ENCODE data around the gene KRT14. TPM values are rescaled to one million over a fixed set of nuclear protein-coding genes. Genes with fewer than 3 reads are reported as not detected.
"Not testable (repeated sequence)": the region's sequence is repeated elsewhere in the genome, so short reads cannot be mapped to it uniquely, and the experiment has no call there.

The KRT14 gene
- total and polyA plus RNA-seq, 12 donors = 0.30 TPM; not detected in 11

DNA sequence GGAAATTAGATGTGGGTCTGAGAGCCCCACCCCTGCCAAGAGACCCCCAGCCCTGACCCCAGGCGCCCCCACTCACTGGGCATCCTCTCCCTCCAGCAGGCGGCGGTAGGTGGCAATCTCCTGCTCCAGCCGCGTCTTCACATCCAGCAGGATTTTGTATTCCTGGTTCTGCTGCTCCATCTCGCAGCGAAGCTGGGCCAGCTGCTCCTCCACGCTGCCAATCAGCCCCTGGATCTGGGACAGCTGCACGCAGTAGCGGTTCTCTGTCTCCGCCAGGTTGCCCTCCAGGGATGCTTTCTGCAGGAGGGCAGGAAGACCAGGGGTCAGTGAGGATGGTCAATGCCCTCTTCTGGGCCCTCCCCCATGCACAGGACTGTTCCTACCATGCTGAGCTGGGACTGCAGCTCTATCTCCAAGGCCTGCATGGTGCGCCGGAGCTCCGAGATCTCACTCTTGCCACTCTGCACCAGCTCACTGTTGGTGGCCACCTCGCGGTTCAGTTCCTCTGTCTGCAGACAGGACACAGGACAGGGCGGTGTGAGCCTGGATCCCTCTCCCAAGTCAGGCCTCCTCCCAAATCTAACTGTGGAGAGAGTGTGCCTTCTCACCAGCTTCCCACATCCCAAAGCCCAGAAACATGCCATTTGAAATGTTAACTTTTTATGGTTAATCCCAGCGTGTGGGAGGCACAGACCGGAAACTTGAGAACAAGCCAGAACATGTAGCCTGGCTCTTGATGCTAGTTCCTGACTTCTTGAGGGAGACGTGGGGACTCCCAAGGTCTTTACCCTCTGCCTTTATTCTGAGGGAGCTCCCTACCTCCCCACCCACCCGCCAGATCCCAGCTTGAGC is 34.1 kb upstream of the KRT14 start:
- H3K27ac ChIP-seq = no peak overlapping the region
- H3K4me1 ChIP-seq = peaks cover 0 to 5% (median 0%) of the 10 kb centered on the region in 9 donors
- intact Hi-C loops (cut with DNase I) = no loop called here
- TF ChIP-seq, protein P1, sequence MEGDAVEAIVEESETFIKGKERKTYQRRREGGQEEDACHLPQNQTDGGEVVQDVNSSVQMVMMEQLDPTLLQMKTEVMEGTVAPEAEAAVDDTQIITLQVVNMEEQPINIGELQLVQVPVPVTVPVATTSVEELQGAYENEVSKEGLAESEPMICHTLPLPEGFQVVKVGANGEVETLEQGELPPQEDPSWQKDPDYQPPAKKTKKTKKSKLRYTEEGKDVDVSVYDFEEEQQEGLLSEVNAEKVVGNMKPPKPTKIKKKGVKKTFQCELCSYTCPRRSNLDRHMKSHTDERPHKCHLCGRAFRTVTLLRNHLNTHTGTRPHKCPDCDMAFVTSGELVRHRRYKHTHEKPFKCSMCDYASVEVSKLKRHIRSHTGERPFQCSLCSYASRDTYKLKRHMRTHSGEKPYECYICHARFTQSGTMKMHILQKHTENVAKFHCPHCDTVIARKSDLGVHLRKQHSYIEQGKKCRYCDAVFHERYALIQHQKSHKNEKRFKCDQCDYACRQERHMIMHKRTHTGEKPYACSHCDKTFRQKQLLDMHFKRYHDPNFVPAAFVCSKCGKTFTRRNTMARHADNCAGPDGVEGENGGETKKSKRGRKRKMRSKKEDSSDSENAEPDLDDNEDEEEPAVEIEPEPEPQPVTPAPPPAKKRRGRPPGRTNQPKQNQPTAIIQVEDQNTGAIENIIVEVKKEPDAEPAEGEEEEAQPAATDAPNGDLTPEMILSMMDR (IDR thresholded peaks at IDR 0.05) = no peak
- H3K9me3 ChIP-seq = no peaks in the 10 kb centered on the region
- no peak overlapping the region for H3K4me3 ChIP-seq
- ATAC-seq (no peak), DNase-seq (no peak)
- H3K36me3 ChIP-seq = no peaks in the 10 kb centered on the region
- peaks cover 0 to 42% (median 24%) of the 10 kb centered on the region in 7 donors for H3K27me3 ChIP-seq
- WGBS, 2 donors = 77 to 79% methylated on average over 21 of the region's 21 CpGs

DNA sequence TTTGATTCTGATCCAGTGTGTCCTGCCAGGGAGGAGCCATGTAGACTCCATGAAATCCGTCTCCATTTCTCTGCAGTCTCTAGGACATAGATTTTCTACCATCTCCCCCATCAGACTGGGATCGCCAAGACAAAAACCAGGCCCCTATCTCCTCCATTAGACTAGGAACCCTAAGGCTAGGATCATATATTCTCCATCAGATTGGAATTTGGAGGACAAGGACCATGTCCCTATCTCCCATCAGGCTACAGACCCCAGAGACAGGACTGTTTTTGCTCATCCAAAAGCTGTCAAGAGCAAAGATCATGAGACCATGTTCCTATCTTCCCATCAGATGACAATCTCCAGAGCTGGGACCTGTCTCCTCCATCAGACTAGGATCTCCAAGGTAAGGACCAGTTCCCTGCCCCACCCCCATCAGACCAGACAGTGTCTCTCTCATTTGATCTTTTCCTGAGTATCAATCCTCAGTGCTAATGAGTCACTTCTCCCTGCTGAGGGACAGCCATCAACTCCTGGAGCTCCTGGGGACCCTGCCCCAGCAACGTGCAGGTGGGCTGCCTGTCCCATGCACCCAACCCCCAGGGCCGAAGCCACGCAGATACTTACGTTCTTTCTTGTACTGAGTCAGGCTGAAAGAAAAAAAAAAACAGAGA is 33.4 kb upstream of the KRT14 start:
- H3K9me3 ChIP-seq; H3K4me3 ChIP-seq; intact Hi-C loops (cut with DNase I); H3K36me3 ChIP-seq; ATAC-seq; H3K27ac ChIP-seq; H3K4me1 ChIP-seq; DNase-seq: not testable (repeated sequence)
- H3K27me3 ChIP-seq = peaks cover 0 to 48% (median 27%) of the 10 kb centered on the region in 7 donors
- WGBS, 2 donors = 82 to 87% methylated on average over 6 of the region's 6 CpGs

DNA sequence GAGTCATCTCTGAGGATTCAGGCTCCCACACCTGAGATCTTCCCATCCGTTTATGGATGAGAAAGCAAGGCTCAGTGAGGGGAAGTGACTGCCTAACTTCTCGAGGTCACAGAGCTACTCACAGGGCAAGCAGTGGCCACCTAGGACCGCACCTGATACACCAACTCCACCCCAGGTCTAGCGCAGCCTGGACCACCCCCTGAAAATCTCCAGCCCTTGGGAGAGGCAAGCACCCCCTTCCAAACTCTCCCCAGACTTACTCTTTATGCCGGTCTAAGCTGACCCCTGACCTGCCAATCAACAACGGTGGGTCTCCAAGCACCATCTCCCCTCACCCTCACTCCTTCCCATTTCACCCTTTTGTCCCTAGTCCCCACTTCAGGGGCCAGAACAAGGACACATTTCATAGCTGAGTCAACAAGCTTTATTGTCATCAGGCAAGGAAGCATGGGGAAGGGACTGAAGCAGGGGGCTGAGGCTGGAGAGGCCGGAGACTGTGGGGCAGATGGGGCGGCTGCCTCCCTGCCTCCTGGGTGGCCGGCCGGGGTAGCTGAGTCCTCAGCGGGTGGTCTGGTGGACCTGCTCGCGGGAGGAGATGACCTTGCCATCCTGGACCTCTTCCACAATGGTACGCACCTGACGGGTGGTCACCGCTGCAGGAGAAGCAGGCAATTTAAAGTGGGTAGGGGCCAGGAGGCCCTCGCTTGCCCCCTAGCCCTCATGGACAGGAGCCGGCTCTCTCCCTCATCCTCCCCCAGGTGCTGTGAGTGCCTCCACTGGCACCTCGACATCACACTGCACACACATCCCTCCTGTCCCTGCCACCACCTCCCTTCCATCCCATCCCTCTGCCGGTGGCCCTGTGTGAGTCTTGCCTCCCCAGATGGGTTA is 32.6 kb upstream of the KRT14 start:
- intact Hi-C loops (cut with DNase I) = no loop called here
- 80 to 81% methylated on average over 17 to 20 of the region's 20 CpGs for WGBS, 2 donors
- H3K4me3 ChIP-seq = no peak overlapping the region
- no peak for ATAC-seq
- TF ChIP-seq, protein P1 (IDR thresholded peaks at IDR 0.05) = no peak
- peaks cover 0 to 49% (median 32%) of the 10 kb centered on the region in 7 donors for H3K27me3 ChIP-seq
- H3K27ac ChIP-seq = no peak overlapping the region
- H3K9me3 ChIP-seq = no peaks in the 10 kb centered on the region
- no peaks in the 10 kb centered on the region for H3K4me1 ChIP-seq
- DNase-seq = no peak
- H3K36me3 ChIP-seq = no peaks in the 10 kb centered on the region

DNA sequence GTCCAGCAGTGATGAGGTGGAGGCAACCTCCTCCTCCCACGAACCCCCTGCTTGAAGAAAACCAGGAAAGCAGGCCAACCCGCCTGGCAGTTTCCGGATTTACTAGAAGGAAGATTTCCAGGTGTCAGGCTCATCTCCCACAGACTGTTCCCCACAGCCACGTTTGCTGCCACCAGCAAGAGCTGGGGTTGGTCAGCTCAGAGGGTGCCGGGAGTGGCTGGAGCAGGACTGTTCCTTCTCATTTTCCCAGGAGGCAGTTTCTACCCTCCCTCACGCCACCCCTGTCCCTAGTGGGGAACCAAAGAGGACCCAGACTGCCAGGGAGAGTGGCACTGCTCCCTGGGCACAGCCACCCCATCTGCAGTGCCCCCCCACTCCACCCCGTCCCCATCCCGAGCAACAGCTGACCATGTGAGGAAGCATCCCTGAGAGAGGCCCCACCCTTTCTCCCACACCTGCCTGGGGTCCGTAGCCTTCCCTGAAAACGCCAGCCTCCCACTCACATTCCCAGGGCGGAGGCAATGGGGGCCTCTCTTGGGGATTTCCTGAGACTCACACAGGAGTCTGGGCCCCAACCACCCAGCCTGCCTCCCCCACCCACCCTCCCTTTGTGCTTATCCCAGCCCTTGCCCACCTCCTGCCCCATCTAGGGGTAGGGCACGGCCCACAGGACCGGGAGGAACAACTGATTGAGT is 31.8 kb upstream of the KRT14 start:
- 62 to 67% methylated on average over 13 of the region's 13 CpGs for WGBS, 2 donors
- Histone ChIP-seq H3K9me3 (no peaks in the 10 kb centered on the region), H3K27me3 (peaks cover 0 to 49% (median 37%) of the 10 kb centered on the region in 7 donors), H3K36me3 (no peaks in the 10 kb centered on the region), H3K27ac (no peak overlapping the region), H3K4me3 (no peak overlapping the region), H3K4me1 (no peaks in the 10 kb centered on the region)
- DNase-seq (no peak), ATAC-seq (no peak)
- TF ChIP-seq, protein P1 (IDR thresholded peaks at IDR 0.05) = no peak
- intact Hi-C loops (cut with DNase I) = no loop called here
